Measurements from ENCODE around the gene HOXD9. TPM values are rescaled to one million over a fixed set of nuclear protein-coding genes. Genes with fewer than 3 reads are reported as not detected.

The HOXD9 gene
- total RNA-seq, 1 donor from 2014 or later, result not detected

DNA sequence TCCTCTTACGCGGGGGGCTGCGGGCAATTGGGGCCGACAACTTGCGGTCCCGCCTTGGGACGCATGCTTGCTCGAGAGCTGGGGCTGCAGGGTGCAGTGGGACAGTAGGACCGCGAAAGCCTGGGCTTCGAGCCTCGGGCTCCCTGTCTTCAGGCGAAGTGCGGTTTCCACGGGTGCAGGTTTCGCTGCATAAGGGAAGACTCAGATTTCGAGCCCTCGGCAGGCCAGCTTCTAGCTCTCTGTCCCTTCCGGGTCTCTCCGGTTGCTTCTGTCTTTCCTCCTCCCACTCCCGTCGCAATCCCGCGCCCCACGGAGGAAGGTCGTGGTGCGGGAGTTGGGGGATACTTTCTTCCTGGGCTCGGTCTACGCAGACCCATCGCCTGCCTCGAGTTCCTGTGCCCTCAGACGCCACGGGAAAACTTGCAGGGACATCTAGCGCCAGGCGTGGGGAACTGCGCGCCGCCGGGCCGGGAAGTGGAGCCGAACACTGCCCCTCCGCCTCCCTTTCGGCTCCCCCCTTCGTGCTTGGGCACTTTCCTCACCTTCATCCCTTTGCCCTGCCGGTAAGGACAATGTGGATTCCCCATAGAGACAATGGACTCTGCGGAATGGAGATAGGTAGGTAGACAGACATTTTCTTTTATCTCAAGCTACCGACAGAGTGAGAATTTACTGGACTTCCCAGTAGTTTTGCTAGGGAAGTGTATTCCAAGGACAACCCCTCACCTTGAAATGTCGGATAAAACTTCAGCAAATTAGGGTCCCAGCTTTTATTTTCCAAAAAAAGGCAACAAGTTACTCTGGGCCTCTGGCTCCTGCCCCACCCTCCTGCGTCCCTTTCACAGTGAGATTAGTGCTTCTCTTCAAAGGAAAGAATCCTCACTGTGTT lies 34.2 kb upstream of the HOXD9 start:
- TF ChIP-seq, protein P1, sequence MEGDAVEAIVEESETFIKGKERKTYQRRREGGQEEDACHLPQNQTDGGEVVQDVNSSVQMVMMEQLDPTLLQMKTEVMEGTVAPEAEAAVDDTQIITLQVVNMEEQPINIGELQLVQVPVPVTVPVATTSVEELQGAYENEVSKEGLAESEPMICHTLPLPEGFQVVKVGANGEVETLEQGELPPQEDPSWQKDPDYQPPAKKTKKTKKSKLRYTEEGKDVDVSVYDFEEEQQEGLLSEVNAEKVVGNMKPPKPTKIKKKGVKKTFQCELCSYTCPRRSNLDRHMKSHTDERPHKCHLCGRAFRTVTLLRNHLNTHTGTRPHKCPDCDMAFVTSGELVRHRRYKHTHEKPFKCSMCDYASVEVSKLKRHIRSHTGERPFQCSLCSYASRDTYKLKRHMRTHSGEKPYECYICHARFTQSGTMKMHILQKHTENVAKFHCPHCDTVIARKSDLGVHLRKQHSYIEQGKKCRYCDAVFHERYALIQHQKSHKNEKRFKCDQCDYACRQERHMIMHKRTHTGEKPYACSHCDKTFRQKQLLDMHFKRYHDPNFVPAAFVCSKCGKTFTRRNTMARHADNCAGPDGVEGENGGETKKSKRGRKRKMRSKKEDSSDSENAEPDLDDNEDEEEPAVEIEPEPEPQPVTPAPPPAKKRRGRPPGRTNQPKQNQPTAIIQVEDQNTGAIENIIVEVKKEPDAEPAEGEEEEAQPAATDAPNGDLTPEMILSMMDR (IDR thresholded peaks at IDR 0.05), result peak; percentile 87
- Mint-ChIP-seq H3K9me3 (ENCODE audit: low read depth) (no peaks in the 10 kb centered on the region), H3K27ac (ENCODE audit: unreplicated experiment) (no peak overlapping the region), H3K36me3 (ENCODE audit: low read depth) (no peaks in the 10 kb centered on the region), H3K4me1 (ENCODE audit: low read depth) (peaks cover 23% of the 10 kb centered on the region), H3K27me3 (ENCODE audit: low read depth) (peaks cover 86% of the 10 kb centered on the region), H3K4me3 (ENCODE audit: unreplicated experiment) (peak overlapping the region; percentile 75)
- no peak for DNase-seq (ENCODE audit: low spot score)

DNA sequence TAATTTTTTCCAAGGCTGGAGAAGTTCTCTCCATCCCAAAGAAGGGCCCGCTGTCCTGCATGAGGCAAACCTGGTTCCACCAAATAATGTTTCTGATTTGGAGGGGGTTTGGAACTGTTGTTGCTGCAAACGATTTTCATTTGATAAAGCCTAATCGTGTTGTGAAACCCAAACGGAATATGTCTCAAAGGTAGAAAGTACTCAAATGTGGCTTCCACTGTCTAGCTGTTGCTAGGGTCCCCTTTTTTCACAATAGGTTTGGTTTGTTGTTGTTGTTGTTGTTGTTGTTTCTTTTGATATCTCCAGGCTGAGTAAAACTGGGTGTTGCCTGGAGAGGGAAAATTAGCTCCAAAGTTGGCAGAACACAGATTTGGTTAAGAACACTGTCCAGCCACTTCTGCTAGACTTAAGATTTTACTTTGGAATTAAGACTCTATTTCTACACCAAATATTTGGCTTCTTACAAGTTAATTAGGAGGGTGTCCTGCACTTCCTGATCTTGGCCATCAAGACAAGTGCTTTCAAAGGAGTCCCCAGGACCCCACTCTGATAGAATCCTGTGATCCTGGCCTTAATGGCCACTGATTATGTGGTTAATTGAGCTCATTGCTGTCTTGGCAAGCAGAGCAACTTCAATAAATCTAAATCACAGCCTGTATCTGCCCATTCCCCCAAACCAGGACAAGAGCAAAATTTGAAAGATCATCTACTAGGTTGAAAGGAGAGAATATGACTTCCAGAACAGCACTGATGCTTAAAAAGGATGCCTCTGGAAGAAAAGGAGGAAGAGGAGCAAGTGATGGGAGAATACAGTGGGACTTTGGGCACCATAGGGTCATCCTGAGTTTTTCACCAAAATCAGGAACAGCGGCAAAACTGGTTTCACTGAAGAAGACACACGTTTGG lies 33.3 kb upstream of the HOXD9 start:
- peaks cover 25% of the 10 kb centered on the region for H3K4me1 Mint-ChIP-seq (ENCODE audit: low read depth)
- no peak for DNase-seq (ENCODE audit: low spot score)
- TF ChIP-seq, protein P1 (IDR thresholded peaks at IDR 0.05), result no peak
- H3K9me3 Mint-ChIP-seq (ENCODE audit: low read depth), result no peaks in the 10 kb centered on the region
- no peak overlapping the region for H3K4me3 Mint-ChIP-seq (ENCODE audit: unreplicated experiment)
- no peaks in the 10 kb centered on the region for H3K36me3 Mint-ChIP-seq (ENCODE audit: low read depth)
- H3K27ac Mint-ChIP-seq (ENCODE audit: unreplicated experiment), result no peak overlapping the region
- H3K27me3 Mint-ChIP-seq (ENCODE audit: low read depth), result peaks cover 87% of the 10 kb centered on the region

GRCh38 chr2:176089843-176090395 lies 32.6 kb upstream of the HOXD9 start:
- TF ChIP-seq, protein P1 (IDR thresholded peaks at IDR 0.05), result no peak
- peaks cover 2% of the 10 kb centered on the region for H3K36me3 Mint-ChIP-seq (ENCODE audit: low read depth)
- peaks cover 88% of the 10 kb centered on the region for H3K27me3 Mint-ChIP-seq (ENCODE audit: low read depth)
- H3K27ac Mint-ChIP-seq (ENCODE audit: unreplicated experiment), result no peak overlapping the region
- peaks cover 20% of the 10 kb centered on the region for H3K4me1 Mint-ChIP-seq (ENCODE audit: low read depth)
- no peaks in the 10 kb centered on the region for H3K9me3 Mint-ChIP-seq (ENCODE audit: low read depth)
- no peak for DNase-seq (ENCODE audit: low spot score)
- H3K4me3 Mint-ChIP-seq (ENCODE audit: unreplicated experiment), result no peak overlapping the region

DNA sequence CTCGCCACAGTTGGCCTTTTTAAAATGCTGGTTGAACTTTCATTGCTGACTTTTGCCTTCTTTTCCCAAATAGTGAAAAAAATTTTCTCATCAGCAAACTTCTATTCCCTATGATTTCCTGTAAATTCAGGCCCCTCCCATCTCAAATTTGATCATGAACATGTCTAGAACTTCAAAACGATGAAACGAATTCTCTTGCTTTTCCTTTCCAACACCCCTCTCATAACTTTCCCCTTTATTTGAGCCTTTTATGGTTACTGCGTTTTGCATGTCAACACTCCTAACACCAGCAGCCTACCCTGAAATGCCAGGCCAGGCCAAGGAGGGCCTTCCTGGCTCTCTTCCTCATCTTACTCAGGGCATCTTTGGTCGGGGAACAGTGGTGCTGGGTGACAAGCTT lies 31.7 kb upstream of the HOXD9 start:
- Mint-ChIP-seq H3K4me1 (ENCODE audit: low read depth) (peaks cover 20% of the 10 kb centered on the region), H3K27ac (ENCODE audit: unreplicated experiment) (no peak overlapping the region), H3K36me3 (ENCODE audit: low read depth) (peaks cover 2% of the 10 kb centered on the region), H3K4me3 (ENCODE audit: unreplicated experiment) (no peak overlapping the region), H3K9me3 (ENCODE audit: low read depth) (no peaks in the 10 kb centered on the region), H3K27me3 (ENCODE audit: low read depth) (peaks cover 89% of the 10 kb centered on the region)
- TF ChIP-seq, protein P1 (IDR thresholded peaks at IDR 0.05), result no peak
- DNase-seq (ENCODE audit: low spot score), result no peak

Measured in chondrocyte (in vitro differentiated cells).